ENCODE results near the gene MED12L. TPM values are rescaled to one million over a fixed set of nuclear protein-coding genes. Genes with fewer than 3 reads are reported as not detected.
"Not testable (repeated sequence)": the region's sequence is repeated elsewhere in the genome, so short reads cannot be mapped to it uniquely, and the experiment has no call there.

The MED12L gene
- 0.11 and 0.20 TPM in 2 replicates for total RNA-seq

- DNase-seq (ENCODE audit: low read depth, low spot score): peak; percentile 27
Observed at GRCh38 chr3:151085227-151085888, at the start of gene MED12L. Gene MED12L, plus strand, starts transcription at chr3:151085664. Its CDS starts 1,263 bp downstream, at chr3:151086927.

- DNase-seq (ENCODE audit: low read depth, low spot score): peak; percentile 69
Observed at GRCh38 chr3:151037746-151038477, 47.6 kb upstream of the MED12L start.

GRCh38 chr3:151044706-151045105 is 40.8 kb upstream of the MED12L start:
- no peak for DNase-seq (ENCODE audit: low read depth, low spot score)

GRCh38 chr3:151047636-151048035 is 37.8 kb upstream of the MED12L start:
- DNase-seq (ENCODE audit: low read depth, low spot score): no peak

GRCh38 chr3:151051533-151051932 is 33.9 kb upstream of the MED12L start:
- DNase-seq (ENCODE audit: low read depth, low spot score): no peak

- DNase-seq (ENCODE audit: low read depth, low spot score): no peak
Observed at GRCh38 chr3:151052346-151052745, 33.1 kb upstream of the MED12L start.

- DNase-seq (ENCODE audit: low read depth, low spot score): no peak
Observed at GRCh38 chr3:151052756-151053155, 32.7 kb upstream of the MED12L start.

GRCh38 chr3:151058740-151059139 is 26.7 kb upstream of the MED12L start:
- no peak for DNase-seq (ENCODE audit: low read depth, low spot score)

GRCh38 chr3:151062611-151063010 is 22.9 kb upstream of the MED12L start:
- DNase-seq (ENCODE audit: low read depth, low spot score): no peak

- no peak for DNase-seq (ENCODE audit: low read depth, low spot score)
Observed at GRCh38 chr3:151067158-151067557, 18.3 kb upstream of the MED12L start.

GRCh38 chr3:151072842-151073241 is 12.6 kb upstream of the MED12L start:
- DNase-seq (ENCODE audit: low read depth, low spot score): not testable (repeated sequence)

- DNase-seq (ENCODE audit: low read depth, low spot score): no peak
Observed at GRCh38 chr3:151074256-151074655, 11.2 kb upstream of the MED12L start.

- no peak for DNase-seq (ENCODE audit: low read depth, low spot score)
Observed at GRCh38 chr3:151075869-151076562, 9.4 kb upstream of the MED12L start.

GRCh38 chr3:151076626-151077025 is 8.8 kb upstream of the MED12L start:
- DNase-seq (ENCODE audit: low read depth, low spot score): no peak

- not testable (repeated sequence) for DNase-seq (ENCODE audit: low read depth, low spot score)
Observed at GRCh38 chr3:151081082-151081481, 4.4 kb upstream of the MED12L start.

- DNase-seq (ENCODE audit: low read depth, low spot score): no peak
Observed at GRCh38 chr3:151082880-151083838, 2.3 kb upstream of the MED12L start.

GRCh38 chr3:151084893-151085226 is 604 bp upstream of the MED12L start:
- DNase-seq (ENCODE audit: low read depth, low spot score): no peak

- DNase-seq (ENCODE audit: low read depth, low spot score): no peak
Observed at GRCh38 chr3:151085889-151086483, 522 bp downstream of the MED12L start.

GRCh38 chr3:151086484-151087456 is 1.3 kb downstream of the MED12L start:
- peak; percentile 46 for DNase-seq (ENCODE audit: low read depth, low spot score)

GRCh38 chr3:151087648-151088047 is 2.2 kb downstream of the MED12L start:
- DNase-seq (ENCODE audit: low read depth, low spot score): no peak
